Thyroid gland (tissue), 4 donors: Measurements from ENCODE around the gene NATD1. TPM values are rescaled to one million over a fixed set of nuclear protein-coding genes. Genes with fewer than 3 reads are reported as not detected.

Experiments
- DNase-seq, 2 donors: peaks; one replicate each; pipeline ENCODE4 v3.0.0-alpha.2; 2019
- H3K27ac ChIP-seq, 3 donors: fragments of 200-600 bp; sonication (generic); 1 replicate in 2 of 3; 2 replicates in 1 of 3; pipeline ENCODE4 v1.5.1; 2016 to 2019; ENCODE audit warnings: mild to moderate bottlenecking in 1 of 3, moderate library complexity in 1 of 3
- H3K27me3 ChIP-seq: fragments of 200-600 bp; sonication (generic); one replicate; pipeline ENCODE4 v1.5.1; 2019
- H3K36me3 ChIP-seq, 2 donors: fragments of 200-600 bp; sonication (generic); one replicate each; pipeline ENCODE4 v1.5.1; 2016 to 2019
- H3K4me1 ChIP-seq, 2 donors: fragments of 200-600 bp; sonication (generic); one replicate each; pipeline ENCODE4 v1.5.1; 2017 to 2019
- H3K4me3 ChIP-seq, 3 donors: fragments of 200-600 bp; sonication (generic); replicated peaks in 1 of 3; 1 replicate in 2 of 3; 2 replicates in 1 of 3; pipeline ENCODE4 v1.5.1; 2016; ENCODE audit warnings: mild to moderate bottlenecking in 1 of 3
- H3K9me3 ChIP-seq: fragments of 200-600 bp; sonication (generic); one replicate; pipeline ENCODE4 v1.5.1; 2017
- CTCF ChIP-seq, 6 experiments: fragments of 200-600 bp in 3 of 6; fragments of 450-650 bp in 3 of 6; sonication (generic) in 3 of 6; IDR thresholded peaks; one replicate each; pipeline ENCODE4 v1.5.1; 2016 to 2019; ENCODE audit warnings: antibody characterized with exemption in 6 of 6, mild to moderate bottlenecking in 2 of 6, inconsistent platforms in 1 of 6, moderate library complexity in 1 of 6
- POLR2A ChIP-seq, 2 donors: fragments of 450-650 bp; IDR thresholded peaks; one replicate each; pipeline ENCODE4 v1.6.1; 2017; ENCODE audit warnings: antibody characterized with exemption in 2 of 2, mild to moderate bottlenecking in 2 of 2, moderate library complexity in 1 of 2
- WGBS, 2 donors: methylation state at CpG; one replicate each; pipeline ENCODE4 v1.1.5; 2017; 5-methylcytosine and 5-hydroxymethylcytosine counted together
- intact Hi-C: fragments of 100-400 bp; cut with DNase I; formaldehyde crosslinking; loops from one replicate; pipeline ENCODE4 v1.15.1; 2023
- total RNA-seq, 4 donors: library from RNA; depleted of rRNA; stranded (reverse); fragments of >200 nt; gene quantifications; one replicate each; pipeline ENCODE4 v1.2.3, GENCODE V29; 2016

Gene NATD1
- total RNA-seq, 4 donors from 2014 or later = 18.6 to 34.1 (median 21.2) TPM

GRCh38 chr17:21249920-21250703, 3.1 kb downstream of the NATD1 start:
- peak overlapping the region in 1 of 3 donors; percentile 33 for H3K27ac ChIP-seq
- no peak overlapping the region for H3K4me3 ChIP-seq
- H3K9me3 ChIP-seq = no peaks in the 10 kb centered on the region
- intact Hi-C loops = loop anchor here (5.0 to 10.0 kb wide), 2 partner anchors 53 to 125 kb away; partner anchors contain the start of gene DHRS7B
- H3K27me3 ChIP-seq = no peaks in the 10 kb centered on the region
- DNase-seq = no peak
- TF ChIP-seq CTCF (IDR thresholded peaks at IDR 0.05) (no peak), POLR2A (IDR thresholded peaks at IDR 0.05) (no peak)
- peaks cover 24 to 37% of the 10 kb centered on the region in 2 donors for H3K4me1 ChIP-seq
- WGBS, 2 donors = 65 to 78% methylated on average over 7 of the region's 7 CpGs
- H3K36me3 ChIP-seq = no peaks in the 10 kb centered on the region

- peaks cover 24 to 41% of the 10 kb centered on the region in 2 donors for H3K4me1 ChIP-seq
- H3K4me3 ChIP-seq = no peak overlapping the region
- 89 to 90% methylated on average over 11 to 12 of the region's 12 CpGs for WGBS, 2 donors
- no peaks in the 10 kb centered on the region for H3K27me3 ChIP-seq
- H3K36me3 ChIP-seq = no peaks in the 10 kb centered on the region
- no peaks in the 10 kb centered on the region for H3K9me3 ChIP-seq
- H3K27ac ChIP-seq = no peak overlapping the region
- intact Hi-C loops = no loop called here
- TF ChIP-seq CTCF (IDR thresholded peaks at IDR 0.05) (no peak), POLR2A (IDR thresholded peaks at IDR 0.05) (no peak)
- no peak for DNase-seq
These were observed 4.0 kb downstream of the NATD1 start for GRCh38 chr17:21249086-21249795.

- Histone ChIP-seq H3K4me1 (peaks cover 23 to 40% of the 10 kb centered on the region in 2 donors), H3K27ac (no peak overlapping the region), H3K9me3 (no peaks in the 10 kb centered on the region), H3K36me3 (no peaks in the 10 kb centered on the region), H3K4me3 (no peak overlapping the region), H3K27me3 (no peaks in the 10 kb centered on the region)
- TF ChIP-seq POLR2A (IDR thresholded peaks at IDR 0.05) = no peak
- TF ChIP-seq CTCF (IDR thresholded peaks at IDR 0.05) = no peak
- 84 to 92% methylated on average over 4 of the region's 4 CpGs for WGBS, 2 donors
- DNase-seq = no peak
- intact Hi-C loops = no loop called here
These were observed 4.7 kb downstream of the NATD1 start for GRCh38 chr17:21248500-21248899.

GRCh38 chr17:21247552-21248258, 5.5 kb downstream of the NATD1 start:
- H3K4me1 ChIP-seq = peaks cover 31 to 48% of the 10 kb centered on the region in 2 donors
- H3K36me3 ChIP-seq = no peaks in the 10 kb centered on the region
- H3K27me3 ChIP-seq = no peaks in the 10 kb centered on the region
- no peak for DNase-seq
- H3K9me3 ChIP-seq = no peaks in the 10 kb centered on the region
- TF ChIP-seq CTCF (IDR thresholded peaks at IDR 0.05) (no peak), POLR2A (IDR thresholded peaks at IDR 0.05) (no peak)
- intact Hi-C loops = no loop called here
- WGBS, 2 donors = 90% methylated on average over 10 to 11 of the region's 12 CpGs
- H3K27ac ChIP-seq = no peak overlapping the region
- H3K4me3 ChIP-seq = no peak overlapping the region
